Measurements from ENCODE around the gene PIGX.
"Not testable (repeated sequence)": the region's sequence is repeated elsewhere in the genome, so short reads cannot be mapped to it uniquely, and the experiment has no call there.

Gene PIGX

DNA sequence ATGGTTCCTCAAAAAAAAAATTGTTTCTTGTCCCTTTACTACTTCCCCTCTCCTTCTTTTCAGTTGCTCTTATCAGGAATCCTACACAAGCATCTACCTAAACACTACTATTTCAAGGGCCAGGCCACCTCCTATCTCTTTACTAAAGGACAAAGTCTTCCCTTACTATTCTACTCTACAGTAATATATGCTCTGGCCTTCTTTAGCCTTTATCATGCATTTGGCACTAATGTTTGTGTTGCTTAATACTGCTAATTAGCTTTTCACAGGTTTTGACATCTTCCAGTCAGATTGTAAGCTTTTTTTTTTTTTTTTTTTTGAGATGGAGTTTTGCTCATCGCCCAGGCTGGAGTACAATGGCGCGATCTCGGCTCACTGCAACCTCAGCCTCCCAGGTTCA is 5.4 kb upstream of the PIGX start:
- no peak for DNase-seq

DNA sequence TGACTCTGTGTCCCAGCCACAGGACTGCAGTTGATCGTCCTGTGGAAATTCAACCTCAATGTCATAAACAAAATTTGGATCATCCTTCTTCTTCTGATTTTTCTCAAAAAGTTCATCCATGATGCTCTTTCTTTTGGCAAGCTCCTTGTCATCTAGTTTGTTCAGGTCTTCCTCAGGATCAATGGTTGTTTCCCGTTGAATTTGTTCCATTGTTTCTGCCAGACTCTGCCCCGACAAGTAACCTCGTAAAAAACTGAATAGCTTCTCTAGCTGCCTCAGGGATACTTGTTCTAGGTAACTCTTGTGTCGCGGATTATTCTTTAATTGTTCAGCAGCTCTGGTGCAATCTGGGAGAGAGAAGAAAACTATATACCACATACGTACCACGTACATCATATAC is 4.6 kb upstream of the PIGX start:
- no peak for DNase-seq

DNA sequence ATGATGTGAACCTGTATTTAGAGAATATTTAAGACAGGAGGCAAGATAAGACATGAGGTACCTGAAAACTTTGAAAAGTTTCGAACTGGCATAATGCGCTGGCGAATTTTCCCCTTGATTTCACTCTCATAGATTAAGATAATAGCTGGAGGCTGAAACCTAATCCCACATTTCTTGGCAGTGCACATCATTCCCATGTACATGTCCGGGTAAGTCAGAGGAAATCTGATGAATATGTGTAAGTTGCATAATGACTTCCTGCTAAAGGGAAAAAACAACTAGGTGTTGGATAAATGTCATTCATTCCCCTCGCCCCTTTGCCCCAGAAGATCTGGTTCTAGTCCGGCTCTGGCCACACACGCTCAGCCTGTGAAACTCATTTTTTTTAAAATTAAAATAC is 3.7 kb upstream of the PIGX start:
- DNase-seq = no peak

DNA sequence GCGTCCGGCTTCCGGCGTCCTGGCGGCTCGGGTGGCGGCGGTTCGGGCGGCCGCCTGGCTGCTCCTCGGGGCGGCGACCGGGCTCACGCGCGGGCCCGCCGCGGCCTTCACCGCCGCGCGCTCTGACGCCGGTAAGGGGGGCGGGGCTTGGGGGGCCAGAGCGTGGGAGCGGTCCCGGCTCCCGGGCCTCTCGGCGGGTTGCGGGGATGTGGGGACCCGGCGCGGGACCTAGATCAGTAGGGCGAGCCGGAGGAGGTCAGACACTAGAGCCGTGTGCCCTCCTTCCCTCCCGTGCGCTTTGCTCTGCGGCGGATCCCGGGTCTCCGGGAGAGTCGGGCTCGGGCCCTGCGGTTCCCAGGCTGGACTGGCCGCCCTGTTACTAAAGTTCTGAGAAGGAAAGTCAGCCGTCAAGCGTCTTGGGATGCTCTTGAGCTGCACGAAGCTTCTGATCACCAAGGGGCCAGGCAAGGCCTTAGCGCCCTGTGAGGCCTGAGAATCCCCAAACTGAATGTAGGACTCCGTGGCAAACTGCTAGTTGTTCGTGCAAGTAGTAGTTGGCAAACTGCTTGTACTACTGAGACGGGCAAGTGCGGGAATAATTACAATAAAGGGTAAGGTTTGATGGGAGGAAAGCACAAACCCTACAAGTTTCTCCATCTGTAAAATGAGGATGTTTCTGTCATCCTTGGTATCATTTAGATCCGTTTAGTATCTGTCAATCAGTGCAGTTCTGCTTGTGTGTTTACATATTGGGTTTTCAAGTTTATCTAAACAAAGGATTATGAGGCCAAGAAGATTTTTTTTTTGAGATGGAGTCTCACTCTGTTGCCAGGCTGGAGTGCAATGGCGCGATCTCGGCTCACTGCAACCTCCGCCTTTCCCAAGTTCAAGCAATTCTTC is 587 bp downstream of the PIGX start:
- DNase-seq = peak; percentile 21

DNA sequence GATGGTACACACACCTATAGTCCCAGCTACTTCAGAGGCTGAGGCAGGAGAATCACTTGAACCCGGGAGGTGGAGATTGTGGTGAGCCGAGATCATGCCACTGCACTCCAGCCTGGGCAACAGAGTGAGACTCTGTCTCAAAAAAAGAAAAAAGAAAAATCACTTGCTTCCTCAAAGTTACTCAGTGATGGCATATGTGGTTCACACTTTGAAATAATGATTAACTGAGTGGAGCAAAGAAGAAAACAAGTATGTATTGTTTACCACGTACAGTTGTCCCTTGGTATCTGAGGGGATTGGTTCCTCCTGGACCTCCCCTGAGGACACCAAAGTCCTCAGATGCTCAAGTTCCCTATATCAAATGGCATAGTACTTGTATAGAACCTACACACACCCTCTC is 5.0 kb downstream of the PIGX start:
- not testable (repeated sequence) for DNase-seq

DNA sequence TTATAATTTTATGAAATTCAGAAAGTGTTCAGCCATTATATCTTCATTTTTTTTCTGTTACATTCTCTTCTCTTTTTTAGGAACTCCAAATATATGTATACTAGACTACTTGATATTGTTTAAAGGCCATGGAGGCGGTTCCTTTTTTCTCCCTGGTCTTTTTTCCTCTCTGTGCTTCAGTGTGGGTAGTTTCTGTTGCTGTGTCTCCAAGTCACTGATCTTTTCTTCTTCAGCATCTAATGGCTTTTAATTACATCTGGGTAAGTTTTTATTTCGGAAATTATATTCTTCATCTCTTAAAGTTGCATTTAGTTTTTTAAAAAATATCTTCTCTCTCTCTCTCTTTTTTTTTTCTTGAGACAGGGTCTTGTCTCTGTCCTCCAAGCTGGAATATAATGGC is 8.9 kb downstream of the PIGX start:
- DNase-seq = no peak

DNA sequence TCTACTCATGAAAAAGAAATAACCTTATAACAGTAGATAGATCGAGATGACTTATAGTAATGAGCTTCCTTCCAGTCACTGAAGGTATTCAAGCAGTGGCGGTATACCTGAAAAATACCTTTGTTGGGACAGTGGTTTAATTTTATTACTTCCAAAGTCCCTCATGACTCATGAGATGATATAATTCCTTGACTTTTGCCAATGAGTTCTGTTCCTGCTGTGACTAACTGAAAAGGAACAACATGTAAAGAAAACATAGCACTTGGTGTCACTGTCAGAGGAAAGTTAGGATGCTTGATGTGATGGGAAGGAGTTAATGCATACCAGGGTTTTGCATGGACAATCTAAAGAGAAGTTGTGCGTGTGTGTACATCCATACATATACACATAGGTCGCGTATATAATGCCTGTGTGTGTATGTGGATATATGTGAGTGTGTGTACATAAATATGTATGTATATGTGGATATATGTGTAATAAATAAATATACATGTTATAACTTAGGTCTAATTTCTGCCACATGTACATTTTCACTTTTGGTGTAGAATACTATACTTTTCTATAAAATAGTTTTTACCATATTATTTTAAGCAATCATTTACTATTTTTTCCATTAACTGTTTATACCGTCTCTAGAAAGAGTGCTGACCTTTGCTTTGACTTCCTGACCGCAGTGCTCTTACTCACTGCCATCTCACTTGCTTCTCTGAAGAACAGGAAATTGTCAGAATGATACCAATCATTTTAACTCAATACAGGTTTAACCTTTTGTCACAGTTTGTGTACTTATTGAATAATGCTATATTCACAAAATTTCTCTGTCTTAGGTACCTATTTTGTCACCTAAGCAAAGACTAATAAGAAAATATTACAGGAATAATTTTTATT is 14.9 kb downstream of the PIGX start:
- DNase-seq = no peak

DNA sequence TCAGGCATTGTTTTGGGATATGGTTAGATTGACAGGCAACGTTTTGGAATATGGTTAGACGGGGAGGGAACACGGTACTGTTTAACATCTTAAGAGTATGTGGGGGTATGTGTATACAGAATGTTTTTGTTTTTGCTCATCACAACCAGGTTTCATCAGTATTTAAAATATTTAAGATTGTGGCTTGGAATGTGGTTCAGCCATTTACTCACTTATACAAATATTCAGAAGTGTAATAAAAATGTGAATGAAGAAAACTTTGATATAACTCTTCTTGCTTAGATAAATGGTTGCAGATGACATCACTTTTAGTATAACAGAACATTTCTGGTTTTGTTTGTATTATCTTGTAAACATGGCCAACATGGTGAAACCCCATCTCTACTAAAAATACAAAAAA is 23.6 kb downstream of the PIGX start:
- no peak for DNase-seq

DNA sequence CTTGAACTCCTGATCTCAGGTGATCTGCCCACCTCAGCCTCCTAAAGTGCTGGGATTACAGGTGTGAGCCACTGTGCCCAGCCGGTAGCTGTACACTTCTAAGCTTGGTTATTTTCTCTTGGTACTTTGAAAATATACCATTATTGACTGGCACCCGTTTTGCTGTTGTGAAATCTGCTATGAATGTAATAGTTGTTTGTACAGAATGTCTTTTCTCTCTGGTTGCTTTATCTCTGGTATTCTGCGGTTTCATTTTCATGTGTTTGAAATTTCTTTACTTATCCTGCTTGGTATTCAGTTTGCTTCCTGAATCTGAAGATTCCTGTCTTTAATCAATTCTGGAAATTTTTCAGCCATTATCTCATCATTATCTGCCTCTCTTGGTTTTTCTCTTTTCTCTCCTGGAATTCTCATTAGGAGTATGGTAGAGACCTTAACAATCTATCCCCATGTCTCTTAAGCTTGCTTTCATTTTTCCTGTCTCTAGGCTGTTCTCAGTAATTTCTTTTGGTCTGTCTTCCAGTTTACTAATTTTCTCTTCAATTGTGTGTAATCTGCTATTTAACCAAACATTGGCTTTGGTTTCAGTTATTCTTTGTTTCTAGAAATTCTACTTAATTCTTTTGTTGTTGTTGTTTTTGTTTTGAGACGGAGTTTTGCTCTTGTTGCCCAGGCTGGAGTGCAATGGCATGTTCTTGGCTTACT is 24.6 kb downstream of the PIGX start:
- DNase-seq = no peak

DNA sequence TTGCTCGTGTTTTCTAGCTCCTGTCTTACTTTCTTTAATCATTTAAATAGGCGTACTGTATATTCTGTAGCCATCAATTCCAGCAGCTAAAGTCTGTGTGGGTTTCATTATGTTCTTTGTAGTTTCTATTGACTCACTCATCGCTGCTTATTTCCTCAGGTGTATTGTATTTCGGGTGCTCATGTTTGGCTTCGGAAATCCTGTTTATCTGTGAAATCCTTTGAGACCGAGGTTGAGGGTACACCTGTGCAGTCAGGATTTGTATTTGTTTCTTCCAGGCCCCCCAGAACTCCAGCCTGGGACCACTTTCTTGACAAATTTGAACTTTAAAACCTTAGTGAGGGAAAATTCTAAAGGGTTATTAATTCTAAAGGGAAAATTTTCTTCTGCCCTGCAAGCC is 25.5 kb downstream of the PIGX start:
- DNase-seq = no peak

DNA sequence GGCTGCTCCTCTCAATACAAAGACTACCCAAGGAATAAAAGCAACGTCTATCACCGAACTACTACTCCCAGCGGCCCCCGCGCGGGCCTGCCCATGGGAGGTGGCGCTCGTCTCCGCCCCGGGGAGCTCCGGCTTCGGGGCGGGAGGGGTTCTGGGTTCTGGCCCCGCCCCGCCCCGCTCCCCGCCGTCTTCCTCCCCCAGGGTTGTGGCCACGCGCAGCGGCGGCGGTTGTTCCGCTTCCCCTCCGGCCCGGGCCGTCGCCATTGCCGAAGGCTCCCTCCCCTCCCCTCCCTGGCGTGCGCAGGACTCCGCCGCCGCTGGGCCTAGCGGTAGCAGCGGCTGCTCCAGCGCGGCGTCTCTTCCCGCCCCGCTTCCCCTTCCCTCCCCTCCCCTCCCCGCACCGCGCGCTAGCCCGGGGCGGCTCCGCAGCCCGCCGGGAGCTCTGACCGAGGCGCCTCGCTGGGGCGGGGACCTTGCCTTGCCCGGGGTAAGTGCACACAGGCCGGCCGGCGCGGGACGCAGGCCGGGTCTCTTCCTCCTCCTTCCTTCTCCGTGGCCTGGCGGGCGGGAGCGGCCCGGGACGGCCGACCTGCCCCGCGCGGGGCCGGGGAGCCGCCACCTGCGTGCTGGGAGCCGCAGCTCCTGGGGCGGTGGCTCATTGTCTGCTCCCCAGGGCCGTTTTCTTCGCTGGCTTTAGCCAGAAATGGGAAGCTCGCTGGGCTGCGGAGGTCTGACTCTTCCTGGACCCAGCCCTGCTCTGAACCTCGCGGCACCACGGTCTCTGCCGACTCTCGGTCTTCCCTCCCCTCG is 27.7 kb downstream of the PIGX start, which contains the start of gene PAK2:
Gene PAK2 (plus strand): TSS at position 187 of the 810 bp plus-strand sequence. CDS start 42,790 bp downstream, outside the sequence.
- peak; percentile 86 for DNase-seq

DNA sequence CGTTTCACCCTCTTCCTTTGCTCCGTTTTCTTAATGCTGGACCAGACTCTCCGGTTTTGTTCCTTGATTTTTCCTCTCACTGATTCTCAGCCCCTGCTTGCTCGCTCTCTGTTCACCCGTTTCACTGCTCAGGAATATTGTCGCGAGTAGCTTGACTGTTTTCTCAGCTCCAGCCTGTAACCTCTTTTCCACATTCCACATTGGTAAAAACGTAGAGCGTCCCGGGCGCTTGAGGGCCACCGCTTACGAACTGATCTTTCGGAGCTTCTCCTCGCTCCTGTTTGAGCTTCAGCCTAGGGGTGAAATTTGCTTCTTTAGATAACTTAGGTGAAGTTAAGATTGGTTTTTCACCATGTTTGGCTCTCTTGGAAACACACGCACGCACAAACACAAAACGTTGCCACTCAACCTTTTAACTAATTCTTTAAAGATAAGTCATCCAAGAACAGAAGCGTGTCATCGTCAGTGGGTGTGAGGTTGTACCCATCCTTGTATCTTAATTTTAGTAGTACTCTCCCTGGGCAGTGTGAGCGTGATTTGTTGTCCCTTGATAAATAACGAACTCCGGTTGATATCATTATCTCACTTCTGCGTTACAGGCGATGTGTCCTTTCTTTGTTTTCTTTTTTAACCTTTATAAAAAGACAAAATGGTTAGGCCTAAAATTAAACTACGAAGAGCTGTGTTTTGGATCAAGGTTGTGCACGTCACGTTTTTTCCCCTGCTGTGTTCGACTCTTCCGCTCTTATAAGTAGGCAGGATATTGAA is 28.5 kb downstream of the PIGX start:
- DNase-seq = no peak

DNA sequence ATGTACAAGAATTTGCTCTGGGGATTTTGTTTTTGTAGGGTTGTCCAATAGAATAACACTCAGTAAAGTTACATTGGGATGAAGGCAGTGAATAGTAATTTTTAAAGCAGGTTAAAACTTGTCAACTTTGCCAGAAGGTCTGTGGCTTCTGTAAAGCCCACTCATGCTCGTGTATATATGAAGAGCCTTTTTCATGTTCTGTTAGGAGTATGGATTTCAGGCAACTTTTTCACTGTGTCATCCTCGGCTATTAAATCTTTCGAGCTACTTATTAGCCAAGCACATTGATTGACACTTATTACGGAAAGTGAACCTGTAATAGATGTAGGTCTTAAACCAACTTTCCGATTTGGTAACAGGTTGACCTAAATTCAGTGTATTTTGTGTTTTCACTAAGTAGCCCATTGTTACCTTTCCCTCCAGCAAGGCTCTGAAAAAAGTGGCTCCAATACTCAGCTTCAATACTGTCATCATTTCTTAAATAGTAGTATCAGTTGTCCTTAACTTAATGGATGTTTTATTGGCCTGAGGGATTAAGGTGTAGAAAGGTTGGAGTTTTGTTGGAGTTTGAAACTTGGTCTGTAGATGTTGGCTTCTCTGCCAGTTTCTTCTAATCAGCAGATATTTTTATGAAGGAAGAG is 29.2 kb downstream of the PIGX start:
- DNase-seq = no peak

DNA sequence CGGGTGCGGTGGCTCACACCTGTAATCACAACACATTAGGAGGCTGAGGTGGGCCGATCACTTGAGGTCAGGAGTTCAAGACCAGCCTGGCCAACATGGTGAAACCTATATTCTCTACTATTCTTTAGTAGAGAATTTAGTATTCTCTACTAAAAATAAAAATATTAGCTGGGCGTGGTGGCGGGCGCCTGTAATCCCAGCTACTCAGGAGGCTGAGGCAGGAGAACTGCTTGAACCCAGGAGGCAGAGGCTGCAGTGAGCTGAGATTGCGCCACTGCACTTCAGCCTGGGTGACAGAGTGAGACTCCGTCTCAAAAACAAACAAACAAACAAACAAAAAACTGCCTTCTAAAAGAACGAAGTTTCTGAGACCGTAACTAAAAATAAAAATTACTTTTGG is 31.4 kb downstream of the PIGX start:
- not testable (repeated sequence) for DNase-seq

DNA sequence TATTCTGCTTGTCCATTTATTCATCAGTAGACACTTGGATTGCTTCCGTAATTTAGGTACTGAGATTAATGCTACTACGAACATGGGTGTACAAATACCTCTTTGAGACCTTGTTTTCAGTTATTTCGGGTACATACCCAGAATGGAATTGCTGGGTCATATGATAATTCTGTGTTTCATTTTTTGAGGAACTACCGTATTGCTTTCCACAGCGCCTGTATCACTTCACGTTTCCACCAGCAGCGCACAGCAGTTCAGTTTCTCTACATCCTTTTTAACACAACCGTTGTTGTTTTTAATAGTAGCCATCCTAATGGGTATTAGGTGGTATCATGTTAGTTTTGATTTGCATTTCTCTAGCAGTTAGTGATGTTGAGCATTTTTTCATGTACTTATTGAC is 36.9 kb downstream of the PIGX start:
- DNase-seq = no peak

DNA sequence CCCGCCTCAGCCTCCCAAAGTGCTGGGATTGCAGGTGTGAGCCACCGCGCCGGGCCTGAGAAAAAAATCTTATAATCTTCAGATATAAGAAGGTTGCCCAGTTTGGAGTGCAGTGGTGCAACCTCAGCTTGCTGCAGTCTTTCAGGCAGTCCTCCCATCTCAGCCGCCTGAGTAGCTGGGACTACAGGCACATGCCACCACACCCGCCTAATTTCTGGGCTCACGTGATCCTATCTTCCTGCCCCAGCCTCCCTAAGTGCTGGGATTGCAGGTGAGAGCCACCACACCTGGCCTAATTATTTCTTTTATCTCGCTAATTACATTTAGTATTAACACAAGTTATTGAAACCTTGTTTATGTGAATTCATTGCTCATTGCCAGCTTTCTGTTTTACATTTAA is 41.0 kb downstream of the PIGX start:
- no peak for DNase-seq

DNA sequence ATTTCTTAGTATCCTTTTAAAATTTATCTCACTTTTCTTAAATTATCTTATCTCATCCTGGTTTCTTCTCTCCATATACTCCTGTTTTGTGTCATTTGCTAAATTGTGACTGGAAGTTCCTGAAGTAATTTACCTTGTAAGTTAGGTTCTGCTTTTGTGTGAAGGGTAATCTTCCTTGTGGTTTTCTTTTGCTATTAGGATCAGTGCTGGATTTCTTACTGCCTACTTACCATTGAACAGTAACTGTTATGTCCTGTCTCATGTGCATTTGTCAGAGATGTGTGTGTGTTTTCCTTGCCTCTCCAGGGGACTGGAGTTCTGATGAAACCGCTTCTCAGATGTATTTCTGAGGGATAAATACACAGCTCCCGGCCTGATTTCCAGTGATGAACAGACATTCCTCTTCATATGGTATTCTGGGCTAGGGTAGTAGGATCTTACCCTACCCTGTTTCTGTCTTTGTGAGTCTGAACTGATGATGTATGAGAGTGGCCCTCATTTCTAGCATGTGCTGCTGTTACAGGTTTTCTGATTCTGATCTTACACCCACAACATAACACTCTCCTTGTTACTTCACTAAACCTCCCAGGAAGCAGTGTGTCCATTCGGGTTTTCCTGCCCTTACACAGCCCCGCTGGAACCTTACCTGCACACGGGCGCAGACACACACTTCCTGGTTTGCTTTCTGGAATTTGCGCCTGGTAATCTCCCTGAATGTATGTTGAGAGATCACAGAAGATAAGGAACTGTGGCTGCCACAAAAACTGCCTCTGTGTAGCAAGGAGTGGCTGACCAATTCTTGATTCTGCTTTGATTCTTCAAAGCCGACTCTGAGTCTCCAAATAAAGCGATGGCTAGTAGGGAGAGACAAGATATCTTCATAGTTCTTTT is 42.2 kb downstream of the PIGX start:
- no peak for DNase-seq

DNA sequence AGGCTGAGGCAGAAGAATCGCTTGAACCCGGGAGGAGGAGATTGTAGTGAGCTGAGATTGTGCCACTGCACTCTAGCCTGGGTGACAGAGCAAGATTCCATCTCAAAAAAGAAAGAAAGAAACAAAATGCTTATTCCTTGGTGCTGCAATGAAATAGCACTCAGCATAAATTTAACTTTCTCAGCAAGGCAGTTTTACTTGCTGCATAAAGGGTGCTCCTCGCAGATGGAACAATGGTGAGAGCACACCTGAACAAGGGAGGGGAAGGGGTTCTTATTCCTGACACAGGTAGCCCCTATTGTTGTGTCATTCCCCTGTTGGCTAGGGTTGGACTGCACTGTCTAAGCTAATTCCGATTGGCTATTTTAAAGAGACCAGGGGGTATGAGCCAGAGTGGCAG is 44.6 kb downstream of the PIGX start:
- DNase-seq = no peak

DNA sequence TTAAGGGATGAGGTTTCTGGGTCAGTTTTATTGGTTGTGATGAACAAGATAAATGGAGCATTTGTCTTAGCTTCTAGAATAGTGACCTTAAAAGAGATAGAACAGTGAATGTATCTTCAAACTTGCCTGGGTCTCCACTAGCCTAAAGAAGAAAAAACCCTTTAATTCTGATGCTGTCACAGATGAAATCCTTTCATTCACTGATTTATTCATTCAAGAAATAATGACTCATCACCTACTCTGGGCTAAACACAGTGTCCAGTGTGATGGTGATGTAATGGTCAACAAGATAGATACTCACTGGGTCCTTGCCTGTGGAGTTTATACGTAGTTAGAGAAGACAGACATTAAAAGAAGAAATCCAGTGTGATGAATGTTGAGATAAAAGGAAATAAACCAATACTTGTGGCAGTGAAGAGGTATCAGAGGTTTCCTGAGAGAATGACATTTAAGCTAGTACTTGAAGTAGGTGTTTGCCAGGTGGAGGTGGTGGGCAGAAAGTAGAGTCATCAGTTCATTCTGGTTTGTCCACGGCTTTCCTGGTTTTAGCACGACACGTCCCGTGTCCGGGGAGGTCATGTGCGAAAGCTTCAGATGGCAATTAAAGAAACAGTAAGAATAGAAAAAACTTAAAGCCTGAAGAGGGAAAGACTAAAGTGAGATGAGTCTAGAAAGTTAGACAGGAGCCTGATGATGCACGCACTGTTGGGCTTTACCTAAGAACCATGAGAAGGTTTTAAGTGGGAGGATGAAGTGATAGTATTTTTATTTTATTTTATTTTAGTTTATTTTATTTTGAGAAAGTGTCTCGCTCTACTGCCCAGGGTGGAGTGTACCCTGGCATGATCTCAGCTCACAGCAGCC is 45.9 kb downstream of the PIGX start:
- no peak for DNase-seq
